ENCODE measurements around the gene HSPA1A.
"Not testable (repeated sequence)": the region's sequence is repeated elsewhere in the genome, so short reads cannot be mapped to it uniquely, and the experiment has no call there.

Gene HSPA1A

DNA sequence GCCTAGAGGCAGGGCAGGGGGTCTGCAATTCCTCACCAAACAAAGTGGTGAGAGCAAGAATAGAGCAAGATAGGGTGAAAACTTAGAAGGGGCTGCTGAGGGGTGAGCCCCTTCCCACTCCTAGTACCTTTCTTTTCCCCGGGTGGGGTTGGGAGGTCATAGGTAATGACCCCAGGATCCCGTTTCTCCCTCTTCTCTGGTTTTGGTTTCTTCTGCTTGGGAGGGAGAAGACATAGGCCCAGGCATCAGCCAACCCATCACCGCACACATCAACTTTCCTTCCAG lies 23.3 kb upstream of the HSPA1A start:
- Mint-ChIP-seq H3K4me3 (no peak overlapping the region), H3K27ac (peak overlapping the region in 1 of 2 donors; percentile 49), H3K9me3 (no peaks in the 10 kb centered on the region), H3K27me3 (no peaks in the 10 kb centered on the region), H3K4me1 (ENCODE audit: low read depth in 2 of 2) (peaks cover 21 to 29% of the 10 kb centered on the region in 2 donors), H3K36me3 (ENCODE audit: insufficient read depth) (peaks cover 16% of the 10 kb centered on the region)
- no peak for ATAC-seq (replicated peaks)
- no peak for DNase-seq

DNA sequence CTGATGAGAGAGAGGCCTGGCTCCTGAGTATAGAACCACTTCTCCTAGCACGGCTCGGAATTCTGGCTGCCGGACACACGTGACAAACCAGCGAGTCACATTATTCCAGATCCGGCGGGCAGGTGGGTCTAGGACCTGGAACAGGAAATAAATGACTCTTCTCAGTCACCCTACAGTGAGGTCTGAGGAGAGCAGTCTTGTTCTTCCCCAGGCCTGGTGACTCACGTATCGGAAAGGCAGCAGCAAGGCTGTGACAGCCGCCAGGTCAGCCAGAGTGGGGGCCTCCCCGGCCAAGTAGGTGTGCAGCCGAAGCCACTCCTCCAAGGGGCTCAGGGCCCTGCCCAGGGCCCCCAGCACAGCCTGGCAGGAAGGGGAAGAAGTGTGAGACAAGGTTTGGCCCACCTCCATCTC lies 22.6 kb upstream of the HSPA1A start:
- Mint-ChIP-seq H3K27me3 (no peaks in the 10 kb centered on the region), H3K9me3 (no peaks in the 10 kb centered on the region), H3K36me3 (ENCODE audit: insufficient read depth) (peaks cover 13% of the 10 kb centered on the region), H3K4me1 (ENCODE audit: low read depth in 2 of 2) (peaks cover 27 to 35% of the 10 kb centered on the region in 2 donors), H3K27ac (peak overlapping the region; percentile 49 to 98), H3K4me3 (no peak overlapping the region)
- ATAC-seq (replicated peaks), result no peak
- DNase-seq, result no peak

DNA sequence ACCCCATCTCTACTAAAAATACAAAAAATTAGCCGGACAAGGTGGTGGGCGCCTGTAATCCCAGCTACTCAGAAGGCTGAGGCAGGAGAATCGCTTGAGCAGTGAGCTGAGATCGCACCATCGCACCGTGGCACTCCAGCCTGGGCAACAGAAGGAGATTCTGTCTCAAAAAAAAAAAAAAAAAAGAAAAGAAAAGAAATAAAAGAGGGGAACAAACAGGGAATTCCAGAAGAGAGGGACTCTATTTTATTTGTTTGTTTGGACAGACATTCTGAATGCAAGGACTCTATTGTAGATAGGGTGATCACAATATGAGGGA lies 21.5 kb upstream of the HSPA1A start:
- peak overlapping the region; percentile 94 to 97 for H3K4me3 Mint-ChIP-seq
- H3K27ac Mint-ChIP-seq, result peak overlapping the region; percentile 97 to 98
- not testable (repeated sequence) for ATAC-seq (replicated peaks); H3K9me3 Mint-ChIP-seq; DNase-seq; H3K27me3 Mint-ChIP-seq
- H3K36me3 Mint-ChIP-seq (ENCODE audit: insufficient read depth), result peaks cover 10% of the 10 kb centered on the region
- H3K4me1 Mint-ChIP-seq (ENCODE audit: low read depth in 2 of 2), result peaks cover 27 to 37% of the 10 kb centered on the region in 2 donors

GRCh38 chr6:31794294-31794865 lies 21.0 kb upstream of the HSPA1A start:
- DNase-seq, result no peak
- Mint-ChIP-seq H3K9me3 (no peaks in the 10 kb centered on the region), H3K27ac (peak overlapping the region; percentile 97 to 98), H3K27me3 (no peaks in the 10 kb centered on the region), H3K4me3 (peak overlapping the region; percentile 94 to 97), H3K4me1 (ENCODE audit: low read depth in 2 of 2) (peaks cover 27 to 37% of the 10 kb centered on the region in 2 donors), H3K36me3 (ENCODE audit: insufficient read depth) (peaks cover 10% of the 10 kb centered on the region)
- no peak for ATAC-seq (replicated peaks)

DNA sequence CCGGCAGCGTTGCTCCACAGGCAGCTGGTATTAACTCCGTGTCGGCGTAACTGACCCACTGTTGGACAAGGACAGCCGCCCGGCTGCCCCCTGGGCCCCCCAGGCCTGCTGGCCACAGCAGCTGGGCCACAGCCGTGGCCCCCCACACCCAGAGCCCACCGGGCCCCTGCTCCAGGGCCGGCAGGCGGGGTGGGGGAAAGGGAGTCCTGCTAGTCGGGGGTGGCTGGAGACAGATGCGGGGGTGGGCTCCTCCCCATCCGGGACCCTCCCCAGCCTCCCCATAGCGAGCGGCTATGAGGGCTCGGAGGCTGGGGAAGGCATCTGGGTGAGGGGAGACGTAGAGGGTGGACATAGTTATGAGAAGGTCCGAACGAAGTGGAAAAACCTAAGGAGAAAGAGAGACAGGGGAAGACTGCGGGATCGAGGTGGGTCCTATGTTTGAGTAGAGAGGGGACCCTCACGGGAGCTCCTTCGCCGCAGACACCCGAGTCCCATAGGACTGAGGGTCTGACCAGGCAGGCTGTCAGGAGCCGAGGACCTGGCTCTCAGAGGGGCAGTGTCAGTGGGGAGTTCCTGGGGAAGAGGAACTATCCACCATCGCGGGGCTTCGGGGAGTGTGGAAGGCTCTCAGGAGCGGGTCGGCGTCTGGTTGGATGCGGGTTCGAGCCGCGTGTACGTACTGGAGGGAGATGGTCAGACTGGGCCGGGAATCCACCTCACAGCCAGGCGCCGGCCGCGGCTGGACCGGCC lies 20.3 kb upstream of the HSPA1A start:
- Mint-ChIP-seq H3K4me3 (peak overlapping the region; percentile 94 to 97), H3K4me1 (ENCODE audit: low read depth in 2 of 2) (peaks cover 27 to 37% of the 10 kb centered on the region in 2 donors), H3K36me3 (ENCODE audit: insufficient read depth) (peaks cover 10% of the 10 kb centered on the region), H3K27ac (peak overlapping the region; percentile 97 to 98), H3K9me3 (no peaks in the 10 kb centered on the region), H3K27me3 (no peaks in the 10 kb centered on the region)
- ATAC-seq (replicated peaks) (no peak), DNase-seq (peak in 1 of 3 experiments; percentile 21)

- Mint-ChIP-seq H3K27ac (peak within 1 kb of the TSS; percentile 97 to 98), H3K36me3 (ENCODE audit: insufficient read depth) (peaks cover 9% of the 10 kb centered on the region), H3K4me1 (ENCODE audit: low read depth in 2 of 2) (peaks cover 27 to 33% of the 10 kb centered on the region in 2 donors), H3K9me3 (no peaks in the 10 kb centered on the region), H3K4me3 (peak within 1 kb of the TSS; percentile 94 to 97), H3K27me3 (no peaks in the 10 kb centered on the region)
- DNase-seq (peak; percentile 80 to 85 (median 84)), ATAC-seq (replicated peaks) (peak; percentile 87)
Measured at GRCh38 chr6:31795616-31796298, 19.6 kb upstream of the HSPA1A start, which contains the start of gene VARS1. VARS1 (minus strand) TSS chr6:31795752; CDS start chr6:31795217, 535 bp downstream.

- peaks cover 4% of the 10 kb centered on the region for H3K36me3 Mint-ChIP-seq (ENCODE audit: insufficient read depth)
- peak overlapping the region; percentile 97 to 98 for H3K27ac Mint-ChIP-seq
- ATAC-seq (replicated peaks) (no peak), DNase-seq (no peak)
- H3K4me1 Mint-ChIP-seq (ENCODE audit: low read depth in 2 of 2), result peaks cover 26 to 28% of the 10 kb centered on the region in 2 donors
- H3K27me3 Mint-ChIP-seq, result no peaks in the 10 kb centered on the region
- no peaks in the 10 kb centered on the region for H3K9me3 Mint-ChIP-seq
- H3K4me3 Mint-ChIP-seq, result peak overlapping the region; percentile 94 to 97
Measured at GRCh38 chr6:31796993-31797385, 18.4 kb upstream of the HSPA1A start.

- ATAC-seq (replicated peaks), result peak; percentile 14
- peak in 2 of 3 experiments; percentile 17 to 29 for DNase-seq
- Mint-ChIP-seq H3K36me3 (ENCODE audit: insufficient read depth) (peaks cover 10% of the 10 kb centered on the region), H3K4me3 (peak overlapping the region; percentile 57 to 74), H3K27me3 (no peaks in the 10 kb centered on the region), H3K27ac (peak overlapping the region in 1 of 2 donors; percentile 65), H3K4me1 (ENCODE audit: low read depth in 2 of 2) (peaks cover 26 to 28% of the 10 kb centered on the region in 2 donors), H3K9me3 (no peaks in the 10 kb centered on the region)
Measured at GRCh38 chr6:31797588-31797987, 17.8 kb upstream of the HSPA1A start.

DNA sequence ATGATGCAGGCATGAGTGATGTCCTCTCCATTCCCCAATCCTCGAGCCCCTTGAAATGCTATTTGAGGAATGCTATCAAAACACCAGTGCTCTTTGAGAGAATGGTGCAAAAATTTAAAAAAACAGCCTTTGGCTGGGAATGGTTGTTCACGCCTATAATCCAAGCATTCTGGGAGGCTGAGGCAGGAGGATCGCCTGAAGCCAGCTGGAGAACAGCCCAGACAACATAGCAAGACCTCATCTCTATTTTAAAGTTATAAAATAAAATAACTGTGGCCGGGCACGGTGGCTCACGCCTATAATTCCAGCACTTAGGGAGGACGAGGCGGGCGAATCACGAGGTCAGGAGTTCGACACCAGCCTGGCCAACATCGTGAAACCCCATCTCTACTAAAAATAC lies 15.6 kb upstream of the HSPA1A start:
- Mint-ChIP-seq H3K27ac (no peak overlapping the region), H3K9me3 (no peaks in the 10 kb centered on the region), H3K36me3 (ENCODE audit: insufficient read depth) (peaks cover 23% of the 10 kb centered on the region), H3K4me1 (ENCODE audit: low read depth in 2 of 2) (peaks cover 15 to 16% of the 10 kb centered on the region in 2 donors), H3K4me3 (no peak overlapping the region), H3K27me3 (no peaks in the 10 kb centered on the region)
- ATAC-seq (replicated peaks) (no peak), DNase-seq (no peak)

GRCh38 chr6:31801031-31801927 lies 14.1 kb upstream of the HSPA1A start:
- Mint-ChIP-seq H3K4me1 (ENCODE audit: low read depth in 2 of 2) (peaks cover 15 to 16% of the 10 kb centered on the region in 2 donors), H3K36me3 (ENCODE audit: insufficient read depth) (peaks cover 27% of the 10 kb centered on the region), H3K27ac (peak overlapping the region in 1 of 2 donors; percentile 22)
- not testable (repeated sequence) for H3K9me3 Mint-ChIP-seq; H3K27me3 Mint-ChIP-seq; ATAC-seq (replicated peaks); H3K4me3 Mint-ChIP-seq; DNase-seq

GRCh38 chr6:31805939-31806469 lies 9.3 kb upstream of the HSPA1A start:
- DNase-seq (peak in 1 of 3 experiments; percentile 14), ATAC-seq (replicated peaks) (peak; percentile 23)
- H3K27ac Mint-ChIP-seq, result peak overlapping the region; percentile 90 to 98
- H3K27me3 Mint-ChIP-seq, result no peaks in the 10 kb centered on the region
- no peaks in the 10 kb centered on the region for H3K9me3 Mint-ChIP-seq
- H3K4me1 Mint-ChIP-seq (ENCODE audit: low read depth in 2 of 2), result peaks cover 13 to 14% of the 10 kb centered on the region in 2 donors
- peaks cover 34% of the 10 kb centered on the region for H3K36me3 Mint-ChIP-seq (ENCODE audit: insufficient read depth)
- peak overlapping the region; percentile 89 to 97 for H3K4me3 Mint-ChIP-seq

GRCh38 chr6:31806470-31807272 lies 8.7 kb upstream of the HSPA1A start, which contains the start of gene LSM2:
LSM2 (minus strand) TSS chr6:31806966; CDS start chr6:31806757, 209 bp downstream.
- no peaks in the 10 kb centered on the region for H3K27me3 Mint-ChIP-seq
- peak within 1 kb of the TSS; percentile 90 to 98 for H3K27ac Mint-ChIP-seq
- H3K4me1 Mint-ChIP-seq (ENCODE audit: low read depth in 2 of 2), result peaks cover 13 to 14% of the 10 kb centered on the region in 2 donors
- H3K36me3 Mint-ChIP-seq (ENCODE audit: insufficient read depth), result peaks cover 38% of the 10 kb centered on the region
- ATAC-seq (replicated peaks) (peak; percentile 96), DNase-seq (peak; percentile 92 to 96 (median 95))
- peak within 1 kb of the TSS; percentile 89 to 97 for H3K4me3 Mint-ChIP-seq
- H3K9me3 Mint-ChIP-seq, result no peaks in the 10 kb centered on the region

All from effector memory CD8-positive, alpha-beta T cell (primary cell).